ENCODE data around the gene MRPS27.

The MRPS27 gene

DNA sequence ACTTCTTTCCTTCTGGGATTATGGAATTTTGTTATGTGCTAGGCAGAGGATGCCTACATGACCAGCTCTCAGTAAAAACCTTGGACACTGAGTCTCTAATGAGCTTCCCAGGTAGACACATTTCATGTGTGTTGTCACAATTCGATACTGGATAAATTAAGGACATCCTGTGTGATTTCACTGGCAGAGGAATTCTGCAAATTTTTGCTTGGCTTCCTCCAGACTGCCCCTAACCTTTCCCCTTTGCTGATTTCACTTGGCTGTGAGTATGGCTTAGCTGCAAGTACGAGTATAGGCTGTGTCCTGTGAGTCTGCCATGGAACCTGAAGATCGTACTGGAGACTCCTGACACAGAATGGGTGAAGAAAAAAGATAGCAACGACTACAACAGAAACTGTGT lies 47.6 kb downstream of the MRPS27 start:
- intact Hi-C loops (cut with micrococcal nuclease), result no loop called here
- H3K4me3 Mint-ChIP-seq, result no peak overlapping the region
- peaks cover 24% of the 10 kb centered on the region for H3K36me3 Mint-ChIP-seq (ENCODE audit: low read depth)
- H3K9me3 Mint-ChIP-seq, result no peaks in the 10 kb centered on the region
- H3K27me3 Mint-ChIP-seq, result no peaks in the 10 kb centered on the region
- no peaks in the 10 kb centered on the region for H3K4me1 Mint-ChIP-seq (ENCODE audit: low read depth)
- no peak overlapping the region for H3K27ac Mint-ChIP-seq

DNA sequence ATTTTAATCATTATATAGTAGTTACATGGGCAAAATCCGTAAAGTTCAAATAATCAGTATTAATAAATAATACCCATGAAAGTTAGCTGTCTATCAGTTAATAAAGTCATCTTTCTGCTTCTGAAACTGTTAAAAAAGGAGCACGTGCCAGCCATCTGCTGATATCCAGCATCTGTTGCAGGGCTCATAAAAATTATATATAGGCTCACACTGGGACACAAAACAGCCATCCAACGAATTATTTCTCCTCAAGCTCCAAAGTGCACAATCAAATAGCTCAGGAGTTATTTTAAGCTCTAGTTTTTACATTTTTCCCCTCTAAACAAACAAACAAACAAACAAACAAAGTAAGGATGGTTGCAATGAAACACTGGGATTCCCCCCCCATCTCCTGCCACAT lies 48.3 kb downstream of the MRPS27 start:
- Mint-ChIP-seq H3K27ac (no peak overlapping the region), H3K9me3 (no peaks in the 10 kb centered on the region), H3K27me3 (no peaks in the 10 kb centered on the region), H3K36me3 (ENCODE audit: low read depth) (peaks cover 18% of the 10 kb centered on the region), H3K4me1 (ENCODE audit: low read depth) (no peaks in the 10 kb centered on the region), H3K4me3 (no peak overlapping the region)
- intact Hi-C loops (cut with micrococcal nuclease), result no loop called here

DNA sequence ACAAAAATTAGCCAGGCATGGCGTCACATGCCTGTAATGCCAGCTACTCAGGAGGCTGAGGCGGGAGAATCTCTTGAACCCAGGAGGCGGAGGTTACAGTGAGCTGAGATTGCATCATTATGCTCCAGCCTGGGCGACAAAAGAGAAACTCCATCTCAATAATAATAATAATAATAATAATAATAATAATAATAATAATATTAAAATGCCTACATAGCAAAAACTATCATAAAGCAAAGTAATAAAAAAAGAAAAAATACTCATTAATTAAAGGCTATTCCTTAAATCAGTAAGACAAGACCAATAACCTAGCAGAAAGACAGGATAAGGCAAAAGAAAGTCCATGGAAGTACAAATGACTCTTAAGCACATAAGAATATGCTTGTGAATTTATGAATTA lies 50.0 kb downstream of the MRPS27 start:
- no peaks in the 10 kb centered on the region for H3K9me3 Mint-ChIP-seq
- H3K36me3 Mint-ChIP-seq (ENCODE audit: low read depth), result peaks cover 5% of the 10 kb centered on the region
- no peak overlapping the region for H3K4me3 Mint-ChIP-seq
- intact Hi-C loops (cut with micrococcal nuclease), result no loop called here
- H3K27me3 Mint-ChIP-seq, result no peaks in the 10 kb centered on the region
- no peak overlapping the region for H3K27ac Mint-ChIP-seq
- no peaks in the 10 kb centered on the region for H3K4me1 Mint-ChIP-seq (ENCODE audit: low read depth)

DNA sequence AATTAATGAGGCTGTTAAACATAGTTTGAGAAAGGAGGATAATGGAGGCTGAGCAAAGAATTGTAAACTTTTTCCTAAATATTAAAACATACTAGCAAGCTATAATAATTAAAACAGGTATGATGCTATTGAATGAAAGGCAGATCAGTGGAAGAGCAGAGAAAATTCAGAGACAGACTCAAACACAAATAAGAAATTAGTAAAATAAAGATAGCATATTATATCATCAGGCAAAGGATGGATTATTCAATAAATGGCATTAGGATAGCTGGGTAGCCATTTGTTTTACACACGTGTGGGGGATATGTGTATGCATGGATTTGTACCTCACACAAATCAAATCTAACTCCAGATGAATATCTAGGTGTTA lies 50.6 kb downstream of the MRPS27 start:
- H3K27ac Mint-ChIP-seq, result no peak overlapping the region
- intact Hi-C loops (cut with micrococcal nuclease), result no loop called here
- H3K36me3 Mint-ChIP-seq (ENCODE audit: low read depth), result peaks cover 5% of the 10 kb centered on the region
- H3K4me1 Mint-ChIP-seq (ENCODE audit: low read depth), result no peaks in the 10 kb centered on the region
- H3K9me3 Mint-ChIP-seq, result no peaks in the 10 kb centered on the region
- no peak overlapping the region for H3K4me3 Mint-ChIP-seq
- no peaks in the 10 kb centered on the region for H3K27me3 Mint-ChIP-seq

DNA sequence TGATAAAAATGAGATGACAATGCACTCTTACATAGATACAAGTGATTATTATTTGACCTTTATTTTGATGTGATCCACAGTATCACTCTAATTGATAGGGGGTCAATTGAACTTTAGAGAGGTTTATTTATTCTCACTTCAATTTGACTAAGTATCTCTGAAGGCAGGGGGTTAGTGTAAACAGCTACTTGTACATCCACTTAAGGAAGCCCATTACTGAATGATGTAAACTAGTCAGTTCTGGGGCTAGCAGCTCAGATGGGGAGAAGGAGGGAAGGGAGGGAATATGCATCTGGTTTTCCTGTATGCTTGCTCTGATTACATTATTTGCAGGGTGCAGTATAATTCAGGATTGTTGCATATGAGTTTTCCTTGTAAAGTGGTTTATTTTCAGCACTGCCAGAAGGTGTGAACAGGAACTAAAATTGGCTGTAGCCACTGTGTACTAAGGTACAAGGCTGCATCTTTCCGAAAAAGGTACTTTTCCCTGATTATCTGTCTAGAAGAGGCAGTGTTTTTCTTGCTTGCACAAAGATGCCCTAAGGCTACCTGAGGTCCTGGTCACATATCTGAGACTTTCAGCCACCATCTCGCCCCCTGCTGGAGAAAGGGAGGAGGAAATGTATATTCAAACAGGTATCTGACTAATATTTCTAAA lies 51.2 kb downstream of the MRPS27 start:
- Mint-ChIP-seq H3K9me3 (no peaks in the 10 kb centered on the region), H3K4me3 (no peak overlapping the region), H3K27ac (no peak overlapping the region), H3K27me3 (no peaks in the 10 kb centered on the region), H3K4me1 (ENCODE audit: low read depth) (no peaks in the 10 kb centered on the region), H3K36me3 (ENCODE audit: low read depth) (peaks cover 5% of the 10 kb centered on the region)
- intact Hi-C loops (cut with micrococcal nuclease), result no loop called here

DNA sequence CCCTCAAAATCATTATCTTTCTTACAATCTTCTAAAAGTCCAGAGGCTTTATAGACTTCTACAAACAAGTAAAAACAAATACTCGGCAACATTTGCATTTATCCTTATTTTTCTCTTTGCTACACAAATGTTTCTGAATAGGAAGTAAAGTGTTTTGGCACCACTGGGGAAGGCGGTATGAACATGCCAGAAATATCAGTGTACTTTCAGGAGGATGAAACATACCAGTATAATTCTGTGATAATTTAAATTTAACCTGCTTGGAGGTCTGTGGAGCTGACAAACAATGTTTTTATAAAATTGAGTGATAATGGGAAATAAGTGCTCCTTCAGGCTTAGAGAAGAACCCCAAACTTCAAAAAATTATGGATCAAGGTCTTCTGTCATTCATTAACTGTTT lies 51.8 kb downstream of the MRPS27 start:
- intact Hi-C loops (cut with micrococcal nuclease), result no loop called here

DNA sequence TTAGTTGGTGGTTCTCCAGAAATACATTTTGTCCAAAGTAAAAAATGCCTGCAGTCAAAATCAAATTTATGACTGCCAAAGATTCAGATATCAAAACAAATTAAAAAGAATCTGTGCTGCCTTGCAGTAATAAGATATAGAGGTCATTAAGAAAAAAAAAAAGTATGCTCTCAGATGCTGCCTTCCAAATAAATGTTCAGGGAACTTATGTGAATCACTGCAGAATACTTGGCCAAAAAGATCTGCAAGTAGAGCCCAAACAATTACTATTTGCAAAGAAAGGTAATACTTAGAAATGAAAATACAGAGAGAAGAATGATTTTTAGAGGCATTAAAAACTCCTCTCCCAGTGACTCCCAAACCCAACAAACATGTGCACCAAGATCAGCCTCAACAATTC lies 52.4 kb downstream of the MRPS27 start:
- H3K27ac Mint-ChIP-seq, result no peak overlapping the region
- H3K4me1 Mint-ChIP-seq (ENCODE audit: low read depth), result no peaks in the 10 kb centered on the region
- H3K36me3 Mint-ChIP-seq (ENCODE audit: low read depth), result peaks cover 13% of the 10 kb centered on the region
- no peaks in the 10 kb centered on the region for H3K27me3 Mint-ChIP-seq
- intact Hi-C loops (cut with micrococcal nuclease), result no loop called here
- no peak overlapping the region for H3K4me3 Mint-ChIP-seq
- H3K9me3 Mint-ChIP-seq, result no peaks in the 10 kb centered on the region

More for the DNA sequence above, 51.8 kb downstream of the MRPS27 start:
- no peaks in the 10 kb centered on the region for H3K4me1 Mint-ChIP-seq (ENCODE audit: low read depth)
- H3K27me3 Mint-ChIP-seq, result no peaks in the 10 kb centered on the region
- H3K9me3 Mint-ChIP-seq, result no peaks in the 10 kb centered on the region
- H3K36me3 Mint-ChIP-seq (ENCODE audit: low read depth), result peaks cover 7% of the 10 kb centered on the region
- H3K4me3 Mint-ChIP-seq, result no peak overlapping the region
- no peak overlapping the region for H3K27ac Mint-ChIP-seq

DNA sequence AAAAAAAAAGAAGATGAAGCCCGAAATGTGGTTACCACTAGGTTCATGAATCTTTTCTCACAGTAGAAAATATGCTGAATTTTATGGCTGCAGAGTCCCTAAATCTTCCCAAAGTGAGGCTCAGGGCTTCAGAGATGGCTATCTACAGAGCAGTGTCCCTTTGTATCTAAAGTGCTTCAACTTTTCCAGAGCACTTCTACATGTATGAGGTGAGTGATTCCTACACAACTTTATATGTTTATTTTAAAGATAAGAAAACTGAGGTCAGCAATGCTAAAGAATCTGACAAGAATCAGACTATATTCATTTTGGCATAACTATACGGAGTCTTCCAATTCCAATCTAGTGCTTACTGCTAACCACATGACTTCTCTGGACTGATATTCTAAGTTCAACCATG lies 53.2 kb downstream of the MRPS27 start:
- intact Hi-C loops (cut with micrococcal nuclease), result no loop called here
- H3K9me3 Mint-ChIP-seq, result no peaks in the 10 kb centered on the region
- no peak overlapping the region for H3K27ac Mint-ChIP-seq
- H3K27me3 Mint-ChIP-seq, result no peaks in the 10 kb centered on the region
- no peak overlapping the region for H3K4me3 Mint-ChIP-seq
- H3K4me1 Mint-ChIP-seq (ENCODE audit: low read depth), result no peaks in the 10 kb centered on the region
- peaks cover 11% of the 10 kb centered on the region for H3K36me3 Mint-ChIP-seq (ENCODE audit: low read depth)

DNA sequence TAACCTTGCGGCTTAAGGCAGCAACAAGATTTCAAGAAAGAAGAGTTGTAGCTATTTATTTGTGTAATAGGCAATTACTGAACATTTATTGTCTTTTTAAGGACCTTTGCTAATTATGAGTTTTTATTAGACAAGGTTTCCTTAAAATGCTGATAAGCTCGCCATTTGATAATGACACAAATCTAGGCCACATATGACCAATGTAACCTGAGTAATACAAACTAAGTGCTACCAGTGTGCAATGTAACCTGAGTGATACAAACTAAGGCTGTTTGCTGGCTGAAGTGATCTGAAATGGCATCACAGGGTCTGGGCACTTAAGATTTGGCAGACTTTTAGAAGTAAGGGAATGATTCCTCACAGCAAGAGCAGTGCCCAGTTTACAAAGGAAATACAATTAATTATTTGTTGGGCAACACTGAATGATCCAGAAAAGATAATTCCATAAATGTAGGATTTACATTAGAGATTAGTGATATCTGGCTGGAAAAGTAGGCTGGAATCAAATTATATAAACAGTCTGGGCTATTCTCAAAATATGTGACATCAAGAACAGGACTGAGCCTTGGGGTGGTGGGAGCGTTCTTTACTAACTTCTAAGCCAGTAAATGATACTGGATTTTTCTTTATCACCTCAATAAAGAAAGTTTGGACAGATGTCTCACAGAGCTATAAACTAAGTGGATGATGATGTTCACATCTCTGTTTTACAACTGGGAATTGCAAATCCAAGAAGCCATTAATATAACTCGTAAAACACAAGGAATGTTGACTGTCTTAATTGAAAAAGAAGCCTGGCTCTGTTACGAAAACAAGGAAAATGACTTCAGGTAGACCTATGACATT lies 54.8 kb downstream of the MRPS27 start:
- no peaks in the 10 kb centered on the region for H3K9me3 Mint-ChIP-seq
- intact Hi-C loops (cut with micrococcal nuclease), result no loop called here
- no peak overlapping the region for H3K27ac Mint-ChIP-seq
- no peaks in the 10 kb centered on the region for H3K4me1 Mint-ChIP-seq (ENCODE audit: low read depth)
- no peaks in the 10 kb centered on the region for H3K27me3 Mint-ChIP-seq
- peaks cover 15% of the 10 kb centered on the region for H3K36me3 Mint-ChIP-seq (ENCODE audit: low read depth)
- H3K4me3 Mint-ChIP-seq, result no peak overlapping the region

DNA sequence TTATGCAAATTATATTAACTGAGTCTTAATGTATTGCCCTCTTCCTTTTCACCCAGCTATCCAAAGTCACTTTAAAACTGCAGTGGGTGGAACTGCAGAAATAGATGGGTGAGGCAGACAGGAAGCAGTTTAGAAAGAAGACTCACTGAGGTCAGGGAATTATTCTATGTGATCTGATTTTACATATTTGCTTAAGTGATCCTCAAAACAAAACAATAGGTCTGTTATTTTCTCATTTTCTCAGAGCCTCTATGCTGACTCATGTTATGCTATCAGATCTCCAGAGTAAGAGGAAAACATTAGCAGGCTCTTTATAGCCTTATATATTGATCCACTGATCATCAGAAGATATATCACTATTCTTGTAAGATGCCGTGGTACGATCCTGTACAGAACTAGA lies 63.5 kb downstream of the MRPS27 start:
- Mint-ChIP-seq H3K4me3 (no peak overlapping the region), H3K4me1 (ENCODE audit: low read depth) (peaks cover 8% of the 10 kb centered on the region), H3K9me3 (no peaks in the 10 kb centered on the region), H3K36me3 (ENCODE audit: low read depth) (peaks cover 18% of the 10 kb centered on the region), H3K27me3 (no peaks in the 10 kb centered on the region), H3K27ac (no peak overlapping the region)
- intact Hi-C loops (cut with micrococcal nuclease), result no loop called here

DNA sequence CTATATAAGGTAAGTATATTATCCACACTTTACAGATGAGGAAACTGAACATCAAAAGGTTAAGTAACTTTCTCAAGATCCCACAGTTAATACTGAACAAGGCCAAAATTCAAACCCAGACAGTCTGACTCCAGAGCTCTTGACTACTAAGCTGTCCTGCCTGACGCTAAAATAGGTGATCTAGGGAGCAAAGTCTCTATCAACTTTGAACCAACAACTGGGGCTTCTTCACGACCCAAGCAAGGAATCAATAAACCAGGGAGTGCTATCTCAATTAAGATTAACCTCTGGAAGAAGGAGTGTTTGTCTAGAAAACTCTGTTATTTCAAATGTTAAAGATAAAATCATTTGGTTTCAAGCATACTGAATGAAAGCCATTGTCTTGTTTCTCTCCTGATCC lies 64.4 kb downstream of the MRPS27 start:
- peaks cover 8% of the 10 kb centered on the region for H3K4me1 Mint-ChIP-seq (ENCODE audit: low read depth)

DNA sequence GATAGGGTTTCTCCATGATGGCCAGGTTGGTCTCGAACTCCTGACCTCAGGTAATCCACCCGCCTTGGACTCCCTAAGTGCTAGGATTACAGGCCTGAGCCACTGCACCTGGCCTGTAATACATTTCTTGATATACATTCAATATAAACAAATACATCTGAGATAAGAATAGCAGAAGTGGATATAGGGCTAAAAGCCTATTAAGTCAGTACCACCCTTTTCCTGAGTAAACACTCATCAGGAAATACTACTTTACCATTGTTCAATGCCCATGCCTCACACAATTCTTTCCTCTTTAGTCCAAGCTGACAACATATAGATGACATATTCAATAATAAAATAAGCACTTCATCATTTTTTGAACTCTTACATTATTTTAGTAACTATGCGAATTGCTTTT lies 64.8 kb downstream of the MRPS27 start:
- Mint-ChIP-seq H3K9me3 (no peaks in the 10 kb centered on the region), H3K27me3 (no peaks in the 10 kb centered on the region), H3K4me3 (no peak overlapping the region), H3K27ac (no peak overlapping the region), H3K36me3 (ENCODE audit: low read depth) (peaks cover 14% of the 10 kb centered on the region), H3K4me1 (ENCODE audit: low read depth) (peaks cover 8% of the 10 kb centered on the region)
- intact Hi-C loops (cut with micrococcal nuclease), result no loop called here

More for the DNA sequence above, 64.4 kb downstream of the MRPS27 start:
- H3K27ac Mint-ChIP-seq, result no peak overlapping the region
- no peaks in the 10 kb centered on the region for H3K9me3 Mint-ChIP-seq
- H3K27me3 Mint-ChIP-seq, result no peaks in the 10 kb centered on the region
- intact Hi-C loops (cut with micrococcal nuclease), result no loop called here
- H3K4me3 Mint-ChIP-seq, result no peak overlapping the region
- peaks cover 14% of the 10 kb centered on the region for H3K36me3 Mint-ChIP-seq (ENCODE audit: low read depth)

DNA sequence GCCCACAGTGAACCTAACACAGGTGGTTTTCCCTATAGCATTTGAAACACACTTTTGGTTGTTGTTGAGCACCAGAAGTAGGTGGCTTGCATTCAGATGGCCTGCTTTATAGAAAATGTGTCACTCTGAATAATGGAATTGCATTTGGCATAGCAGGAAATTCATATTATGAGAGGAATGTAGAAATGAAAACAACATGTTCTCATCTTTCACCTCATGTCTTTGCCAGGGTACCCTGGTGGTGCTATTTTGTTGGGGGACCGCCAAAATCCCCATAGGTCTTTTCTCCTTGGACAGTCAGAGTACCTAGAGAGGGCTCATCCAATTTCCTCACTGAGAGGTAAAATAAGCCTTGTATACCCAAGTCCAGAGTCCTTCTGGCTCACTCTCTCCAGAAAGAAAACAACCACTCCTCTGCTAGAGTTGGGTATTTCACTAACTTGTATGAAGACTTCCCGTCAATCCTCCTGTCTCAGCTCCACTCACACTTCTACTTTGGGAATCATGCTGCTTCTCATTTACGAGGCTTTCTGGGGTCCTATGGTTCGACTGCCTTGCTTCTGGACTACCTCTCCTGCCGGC lies 67.4 kb downstream of the MRPS27 start:
- peaks cover 12% of the 10 kb centered on the region for H3K36me3 Mint-ChIP-seq (ENCODE audit: low read depth)
- no peaks in the 10 kb centered on the region for H3K27me3 Mint-ChIP-seq
- H3K9me3 Mint-ChIP-seq, result no peaks in the 10 kb centered on the region
- no peak overlapping the region for H3K4me3 Mint-ChIP-seq
- intact Hi-C loops (cut with micrococcal nuclease), result no loop called here
- peaks cover 8% of the 10 kb centered on the region for H3K4me1 Mint-ChIP-seq (ENCODE audit: low read depth)
- H3K27ac Mint-ChIP-seq, result no peak overlapping the region

DNA sequence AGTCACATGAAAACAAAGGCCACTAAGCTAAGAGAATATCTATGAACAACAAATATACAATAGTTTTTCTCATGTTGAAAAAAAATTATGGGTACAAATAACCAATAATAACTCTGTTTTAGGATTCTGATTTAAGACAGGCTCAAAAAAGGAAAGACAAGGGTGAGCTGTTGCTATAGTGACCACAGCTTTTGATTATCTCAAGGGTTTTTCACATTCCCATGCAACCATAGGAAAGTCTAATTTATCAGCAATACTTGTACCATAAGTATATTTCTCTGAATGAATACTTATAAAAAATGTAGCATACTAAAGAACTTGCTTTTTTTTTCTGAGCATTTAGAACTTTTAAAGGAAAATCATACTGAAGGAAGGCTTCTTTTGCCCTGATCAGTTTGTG lies 68.0 kb downstream of the MRPS27 start:
- Mint-ChIP-seq H3K36me3 (ENCODE audit: low read depth) (peaks cover 7% of the 10 kb centered on the region), H3K27me3 (no peaks in the 10 kb centered on the region), H3K4me1 (ENCODE audit: low read depth) (peaks cover 10% of the 10 kb centered on the region), H3K9me3 (no peaks in the 10 kb centered on the region), H3K27ac (no peak overlapping the region), H3K4me3 (no peak overlapping the region)
- intact Hi-C loops (cut with micrococcal nuclease), result no loop called here
